GM11168 (cell line): ENCODE data around the gene CCDC138.
"Not testable (repeated sequence)": the region's sequence is repeated elsewhere in the genome, so short reads cannot be mapped to it uniquely, and the experiment has no call there.

Experiments used
- in situ Hi-C: fragments of 300-500 bp; cut with MboI; formaldehyde crosslinking; loops from one replicate; pipeline ENCODE4 v1.12.0; 2022; ENCODE audit warnings: low sequenced_read_pairs; ENCODE audit not compliant: unreplicated experiment

Gene CCDC138, protein sequence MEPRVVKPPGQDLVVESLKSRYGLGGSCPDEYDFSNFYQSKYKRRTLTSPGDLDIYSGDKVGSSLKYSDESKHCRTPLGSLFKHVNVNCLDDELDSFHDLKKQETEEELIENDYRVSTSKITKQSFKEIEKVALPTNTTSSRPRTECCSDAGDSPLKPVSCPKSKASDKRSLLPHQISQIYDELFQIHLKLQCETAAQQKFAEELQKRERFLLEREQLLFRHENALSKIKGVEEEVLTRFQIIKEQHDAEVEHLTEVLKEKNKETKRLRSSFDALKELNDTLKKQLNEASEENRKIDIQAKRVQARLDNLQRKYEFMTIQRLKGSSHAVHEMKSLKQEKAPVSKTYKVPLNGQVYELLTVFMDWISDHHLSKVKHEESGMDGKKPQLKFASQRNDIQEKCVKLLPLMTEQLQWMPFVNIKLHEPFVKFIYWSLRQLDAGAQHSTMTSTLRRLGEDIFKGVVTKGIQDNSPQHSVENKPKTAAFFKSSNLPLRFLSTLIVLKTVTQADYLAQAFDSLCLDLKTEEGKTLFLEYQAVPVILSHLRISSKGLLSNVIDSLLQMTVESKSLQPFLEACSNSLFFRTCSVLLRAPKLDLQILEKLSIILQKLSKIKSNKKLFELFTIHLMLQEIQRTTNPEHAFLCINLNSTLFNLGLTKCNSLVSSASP

DNA sequence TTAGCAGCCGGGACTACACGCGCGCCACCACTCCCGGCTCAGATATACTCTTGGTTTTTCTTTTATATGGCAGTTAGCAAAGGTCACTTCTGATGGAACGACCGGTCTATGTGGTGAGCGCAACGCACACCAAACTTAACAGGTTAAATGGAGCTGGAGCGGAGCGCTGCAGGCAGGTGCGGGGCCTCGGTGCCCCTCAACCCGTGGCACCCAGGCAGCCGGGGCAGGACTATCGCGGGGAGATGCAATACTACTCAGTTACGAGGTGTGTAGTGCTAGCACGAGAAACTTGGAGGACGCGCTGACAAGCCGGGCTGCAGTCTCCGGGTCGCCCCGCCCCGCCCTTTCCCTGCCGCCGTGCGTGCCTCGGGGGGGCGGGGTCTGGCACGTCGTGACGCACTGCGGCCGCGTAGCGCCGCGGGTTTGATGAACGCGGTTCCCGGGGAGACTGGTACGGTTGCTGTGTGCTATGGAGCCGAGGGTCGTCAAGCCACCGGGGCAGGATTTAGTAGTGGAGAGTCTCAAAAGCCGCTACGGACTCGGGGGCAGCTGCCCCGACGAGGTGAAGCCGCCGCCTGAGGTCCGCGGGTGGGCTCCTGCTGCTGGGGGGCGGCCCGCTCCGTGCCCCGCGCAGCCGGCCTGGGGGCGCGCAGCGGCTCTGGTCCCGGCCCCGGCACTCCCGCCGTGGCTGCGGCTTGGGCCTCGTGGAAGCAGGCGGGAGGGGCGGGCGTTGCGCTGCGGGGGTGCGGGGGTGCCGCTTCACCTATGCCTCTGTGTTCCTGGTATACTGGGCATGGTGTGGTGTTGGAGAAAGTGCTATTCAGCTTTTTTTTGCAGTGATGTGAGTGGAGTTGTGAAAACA lies at the start of gene CCDC138:
TSS of gene CCDC138 (plus strand) at position 418 of the 862 bp plus-strand sequence. CDS start at position 470, 52 bp downstream.
- in situ Hi-C loops: no loop called here

DNA sequence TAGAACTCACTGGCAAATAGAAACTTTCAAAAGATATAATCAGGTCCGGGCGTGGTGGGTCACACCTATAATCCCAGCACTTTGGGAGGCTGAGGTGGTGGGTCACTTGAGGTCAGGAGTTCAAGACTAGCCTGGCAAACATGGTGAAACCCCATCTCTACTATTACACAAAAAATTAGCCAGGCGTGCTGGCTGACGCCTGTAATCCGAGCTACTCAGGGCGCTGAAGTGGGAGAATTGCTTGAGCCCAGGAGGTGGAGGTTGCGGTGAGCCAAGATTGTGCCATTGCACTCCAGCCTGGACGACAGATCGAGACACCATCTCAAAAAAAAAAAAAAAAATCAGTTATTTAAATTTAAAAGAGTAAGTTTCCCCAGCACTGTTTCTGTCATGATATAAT lies 28.6 kb upstream of the CCDC138 start:
- in situ Hi-C loops: not testable (repeated sequence)

DNA sequence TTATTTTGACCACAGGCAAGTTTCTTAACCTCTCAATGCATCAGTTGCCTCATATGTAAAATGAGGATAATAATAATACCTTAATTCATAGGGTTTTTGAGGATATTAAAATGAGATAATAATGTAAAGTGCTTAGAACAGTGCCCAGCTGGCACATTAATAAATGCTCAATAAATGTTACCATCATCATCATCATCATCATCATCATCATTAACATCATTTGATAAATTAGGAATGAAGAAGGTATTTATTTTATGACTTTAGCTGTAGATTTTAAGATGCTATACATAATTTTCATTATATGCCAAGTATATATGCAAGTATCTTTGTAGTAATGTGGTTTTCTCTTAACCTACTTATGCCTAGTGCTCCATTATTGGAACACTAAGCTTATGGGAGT lies 24.0 kb upstream of the CCDC138 start:
- in situ Hi-C loops: not testable (repeated sequence)

DNA sequence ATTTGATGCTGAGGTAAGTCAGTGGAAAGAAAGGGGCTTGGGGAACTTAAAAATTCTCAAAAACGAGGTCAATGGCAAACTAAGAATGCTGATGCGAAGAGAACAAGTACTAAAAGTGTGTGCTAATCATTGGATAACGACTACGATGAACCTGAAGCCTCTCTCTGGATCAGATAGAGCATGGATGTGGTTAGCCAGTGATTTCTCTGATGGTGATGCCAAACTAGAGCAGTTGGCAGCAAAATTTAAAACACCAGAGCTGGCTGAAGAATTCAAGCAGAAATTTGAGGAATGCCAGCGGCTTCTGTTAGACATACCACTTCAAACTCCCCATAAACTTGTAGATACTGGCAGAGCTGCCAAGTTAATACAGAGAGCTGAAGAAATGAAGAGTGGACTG lies 19.9 kb upstream of the CCDC138 start:
- in situ Hi-C loops: not testable (repeated sequence)

DNA sequence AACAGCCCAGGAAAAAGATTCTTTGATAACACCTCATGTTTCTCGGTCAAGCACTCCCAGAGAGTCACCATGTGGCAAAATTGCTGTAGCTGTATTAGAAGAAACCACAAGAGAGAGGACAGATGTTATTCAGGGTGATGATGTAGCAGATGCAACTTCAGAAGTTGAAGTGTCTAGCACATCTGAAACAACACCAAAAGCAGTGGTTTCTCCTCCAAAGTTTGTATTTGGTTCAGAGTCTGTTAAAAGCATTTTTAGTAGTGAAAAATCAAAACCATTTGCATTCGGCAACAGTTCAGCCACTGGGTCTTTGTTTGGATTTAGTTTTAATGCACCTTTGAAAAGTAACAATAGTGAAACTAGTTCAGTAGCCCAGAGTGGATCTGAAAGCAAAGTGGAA lies 18.7 kb upstream of the CCDC138 start:
- in situ Hi-C loops: not testable (repeated sequence)

DNA sequence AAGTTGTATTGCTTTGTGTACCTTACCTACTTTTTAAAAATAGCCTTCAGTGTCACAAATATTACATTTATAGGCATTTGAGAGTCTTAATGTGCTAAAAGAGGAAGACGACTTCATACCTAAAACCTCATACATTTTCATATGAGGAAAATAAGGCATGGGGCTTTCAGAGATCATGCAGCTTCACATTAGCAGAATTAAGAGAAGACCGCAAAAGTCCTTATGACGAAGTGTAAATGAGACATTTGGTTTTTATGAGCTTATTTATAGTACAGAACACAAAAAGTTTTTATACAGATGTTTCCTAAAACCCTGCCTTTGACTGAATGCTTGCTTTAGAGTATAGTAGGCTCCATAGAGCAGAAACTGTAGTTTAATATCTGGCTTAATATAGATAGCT lies 10.1 kb upstream of the CCDC138 start:
- in situ Hi-C loops: no loop called here

DNA sequence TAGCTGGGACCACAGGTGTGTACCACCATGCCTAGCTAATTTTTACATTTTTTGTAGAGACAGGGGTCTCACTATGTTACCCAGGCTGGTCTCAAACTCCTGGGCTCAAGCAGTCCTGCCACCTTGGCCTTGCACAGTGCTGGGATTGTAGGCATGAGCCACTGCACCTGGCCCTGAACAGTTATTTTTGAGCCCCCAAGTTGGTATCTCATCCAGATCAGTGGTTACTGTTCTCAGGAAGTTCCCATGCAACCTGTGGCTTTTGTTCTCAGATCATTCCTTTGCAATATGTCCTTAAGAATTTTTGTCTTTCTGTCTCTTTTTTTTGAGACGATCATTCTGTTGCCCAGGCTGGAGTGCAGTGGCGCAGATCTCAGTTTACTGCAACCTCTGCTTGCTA lies 7.7 kb upstream of the CCDC138 start:
- in situ Hi-C loops: no loop called here

DNA sequence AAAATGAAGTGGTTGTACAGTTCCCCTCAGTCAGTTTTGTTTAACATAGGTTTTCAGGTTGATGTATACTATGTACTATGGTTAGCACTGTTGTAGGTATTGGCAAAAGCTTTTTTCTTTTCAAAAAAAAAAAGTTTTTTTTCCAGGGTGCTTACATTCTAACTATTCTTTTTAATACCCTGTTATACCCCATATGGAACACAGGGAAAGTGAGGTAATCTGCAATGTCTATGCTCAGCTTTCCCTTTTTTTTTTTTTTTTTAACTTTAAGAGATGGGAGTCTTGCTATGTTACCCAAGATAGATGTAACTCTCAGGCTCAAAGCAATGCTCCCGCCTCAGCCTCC lies 590 bp upstream of the CCDC138 start:
- in situ Hi-C loops: no loop called here

DNA sequence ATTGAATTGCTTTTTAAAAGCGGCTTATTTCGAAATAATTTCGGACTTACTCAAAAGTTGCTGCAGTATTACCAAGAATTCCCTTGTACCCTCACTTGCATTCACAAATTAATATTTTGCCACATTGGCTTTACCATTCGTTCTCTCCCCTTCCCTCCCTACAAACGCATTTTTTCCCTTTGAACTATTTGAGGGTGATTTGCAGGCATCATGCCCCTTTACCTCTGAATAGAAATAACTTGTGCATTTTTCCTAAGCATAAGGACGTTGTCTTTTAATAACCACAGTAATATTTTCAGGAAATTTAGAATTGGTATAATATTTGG lies 608 bp downstream of the CCDC138 start:
- in situ Hi-C loops: no loop called here

DNA sequence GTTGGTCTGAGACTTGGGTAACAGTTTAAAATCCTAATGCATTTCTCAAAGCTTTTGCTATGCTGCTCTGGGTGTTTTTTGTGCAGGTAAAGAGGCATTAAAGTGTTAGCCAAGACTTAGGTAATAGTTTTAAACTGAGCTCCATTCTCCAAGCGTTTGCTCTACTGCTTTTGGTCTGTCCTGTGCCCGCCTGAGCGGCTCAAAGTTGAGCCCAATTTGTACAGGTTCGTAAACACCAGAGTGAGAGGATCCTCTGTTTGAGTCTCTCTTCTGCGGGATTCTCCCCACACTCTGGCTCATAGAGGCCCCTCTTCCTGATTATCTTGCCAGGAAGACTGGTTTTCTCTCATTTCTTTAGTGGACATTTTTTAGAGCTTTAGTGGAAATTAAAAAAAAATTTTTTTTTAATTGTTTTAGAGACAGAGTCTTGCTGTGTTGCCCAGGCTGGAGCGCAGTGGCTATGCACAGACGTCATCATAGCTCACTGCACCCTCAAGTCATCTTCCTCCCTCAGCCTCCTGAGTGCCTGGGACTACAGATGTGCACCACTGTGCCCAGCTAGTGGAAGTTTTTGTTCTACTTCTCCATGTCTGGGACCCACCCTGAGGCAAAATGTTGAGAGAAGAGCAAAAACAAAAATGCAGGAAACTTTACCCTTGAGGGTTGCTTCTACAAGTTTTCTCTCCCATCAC lies 16.6 kb downstream of the CCDC138 start:
- in situ Hi-C loops: no loop called here

DNA sequence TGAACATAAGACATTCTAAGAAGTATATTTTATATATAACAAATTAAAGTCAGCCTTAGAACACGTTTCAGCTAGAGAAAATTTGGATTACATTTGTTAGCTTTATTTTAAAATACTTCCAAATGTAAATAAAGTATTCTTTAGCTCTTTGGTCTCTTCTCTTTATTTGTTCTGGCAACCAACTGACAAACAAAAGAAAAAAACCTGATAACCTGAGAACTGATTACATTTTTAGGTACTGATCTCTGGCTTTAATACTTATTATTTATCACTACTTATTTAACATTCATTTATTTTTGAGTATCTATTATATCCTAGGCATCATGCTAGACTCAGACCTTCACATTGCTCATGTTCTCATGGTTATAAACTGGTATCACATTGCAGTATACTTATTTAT lies 18.5 kb downstream of the CCDC138 start:
- in situ Hi-C loops: no loop called here

DNA sequence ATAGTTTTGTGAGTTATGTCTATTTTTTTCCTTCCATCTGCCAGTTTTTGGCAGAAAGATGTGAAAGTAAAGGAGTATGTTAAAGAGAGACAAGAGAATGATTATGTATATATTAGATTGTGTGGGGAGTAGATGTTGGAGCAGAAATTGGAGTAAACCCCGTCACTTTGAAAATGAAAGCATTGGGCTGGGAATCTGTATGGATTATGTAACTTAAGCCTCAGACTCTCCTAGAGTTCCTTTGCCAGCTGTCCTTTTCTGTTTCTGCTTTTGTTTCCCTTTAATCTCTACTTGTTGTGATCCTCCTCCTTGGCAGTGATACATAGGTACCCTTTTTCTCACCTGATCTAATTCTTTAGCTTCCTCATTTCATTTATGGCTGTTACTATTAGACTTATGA lies 19.2 kb downstream of the CCDC138 start:
- in situ Hi-C loops: no loop called here

DNA sequence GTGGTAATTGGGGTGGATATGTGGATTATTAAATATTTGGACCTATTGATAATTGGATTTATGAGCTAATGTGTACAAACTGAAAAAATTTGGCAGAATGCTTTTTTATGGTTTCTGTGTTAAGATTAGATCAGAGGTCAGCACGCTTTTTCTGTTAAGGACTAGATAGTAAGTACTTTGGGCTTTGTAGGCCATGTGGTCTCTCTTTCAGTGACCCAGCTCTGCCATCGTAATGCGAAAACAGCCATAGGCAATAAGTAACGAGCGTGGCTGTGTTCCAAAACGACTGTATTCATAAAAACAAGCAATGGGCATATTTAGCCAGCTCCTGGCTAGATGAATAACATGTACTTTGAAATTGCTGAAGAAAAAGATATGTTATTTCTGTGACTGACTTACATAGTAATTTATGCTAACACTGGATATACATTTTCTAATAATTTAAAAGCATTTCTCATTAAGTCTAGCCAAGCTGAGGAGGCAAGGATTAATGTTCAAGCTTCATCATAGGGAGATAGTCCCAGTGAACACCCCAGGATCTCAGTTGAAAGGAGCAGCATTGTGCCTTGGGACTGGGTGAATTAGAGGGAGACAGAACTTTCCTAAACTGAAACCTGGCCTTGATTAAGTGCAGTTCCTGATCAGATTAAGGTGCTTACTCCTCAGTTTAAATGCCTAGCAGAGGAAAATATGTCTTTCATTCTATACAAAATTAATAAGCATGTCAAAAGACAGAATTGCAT lies 20.0 kb downstream of the CCDC138 start:
- in situ Hi-C loops: no loop called here

DNA sequence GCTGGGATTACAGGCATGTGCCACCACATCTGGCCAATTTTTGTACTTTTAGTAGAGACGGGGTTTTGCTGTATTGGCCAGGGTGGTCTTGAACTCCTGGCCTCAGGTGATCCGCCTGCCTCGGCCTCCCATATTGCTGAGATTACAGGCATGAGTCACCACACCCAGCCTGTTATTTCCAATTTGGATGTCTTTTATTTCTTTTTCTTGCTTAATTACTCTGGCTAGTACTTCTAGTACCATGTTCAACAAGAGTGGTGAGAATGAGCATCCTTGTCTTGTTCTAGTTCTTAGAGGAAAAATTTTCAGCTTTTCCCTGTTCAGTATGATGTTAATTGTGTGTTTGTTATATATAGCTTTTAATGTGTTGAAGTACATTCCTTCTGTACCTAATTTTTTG lies 23.4 kb downstream of the CCDC138 start:
- in situ Hi-C loops: no loop called here

DNA sequence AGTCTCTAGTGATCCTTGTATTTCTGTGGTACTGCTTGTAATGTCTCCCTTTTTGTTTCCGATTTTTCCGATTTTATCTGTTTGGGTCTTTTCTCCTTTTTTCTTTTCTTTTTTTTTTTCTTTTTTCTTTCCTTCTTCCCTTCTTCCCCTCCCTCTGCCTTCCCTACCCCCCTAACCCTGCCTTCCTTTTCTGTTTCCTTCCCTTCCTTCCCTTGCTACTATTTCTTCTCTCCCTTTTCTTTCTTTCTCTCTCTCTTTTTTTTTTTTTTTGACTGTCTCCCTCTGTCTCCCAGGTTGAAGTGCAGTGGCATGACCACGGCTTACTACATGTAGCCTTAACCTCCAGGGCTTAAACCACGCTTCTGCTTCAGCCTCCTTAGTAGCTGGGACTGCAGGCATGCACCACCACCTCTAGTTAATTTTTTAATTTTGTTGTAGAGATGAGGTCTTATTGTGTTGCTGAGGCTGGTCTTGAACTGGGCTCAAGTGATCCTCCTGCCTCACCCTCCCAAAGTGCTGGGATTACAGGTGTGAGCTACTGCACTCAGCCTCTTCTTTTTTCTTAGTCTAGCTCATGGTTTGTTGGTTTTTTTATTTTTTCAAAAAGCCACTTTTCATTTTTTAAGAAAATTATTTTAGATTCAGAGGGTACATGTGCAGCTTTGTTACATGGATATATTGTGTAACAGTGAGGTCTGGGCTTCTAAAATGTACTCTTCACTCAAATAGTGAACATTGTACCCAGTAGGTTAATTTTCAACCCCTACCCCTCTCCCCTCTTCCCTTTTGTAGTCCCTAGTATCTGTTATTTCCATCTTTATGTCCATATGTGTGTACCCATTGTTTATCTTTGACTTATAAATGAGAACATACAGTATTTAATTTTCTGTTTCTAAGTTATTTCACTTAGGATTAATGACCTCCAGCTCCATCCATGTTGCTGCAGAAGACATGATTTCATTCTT lies 24.7 kb downstream of the CCDC138 start:
- in situ Hi-C loops: no loop called here

DNA sequence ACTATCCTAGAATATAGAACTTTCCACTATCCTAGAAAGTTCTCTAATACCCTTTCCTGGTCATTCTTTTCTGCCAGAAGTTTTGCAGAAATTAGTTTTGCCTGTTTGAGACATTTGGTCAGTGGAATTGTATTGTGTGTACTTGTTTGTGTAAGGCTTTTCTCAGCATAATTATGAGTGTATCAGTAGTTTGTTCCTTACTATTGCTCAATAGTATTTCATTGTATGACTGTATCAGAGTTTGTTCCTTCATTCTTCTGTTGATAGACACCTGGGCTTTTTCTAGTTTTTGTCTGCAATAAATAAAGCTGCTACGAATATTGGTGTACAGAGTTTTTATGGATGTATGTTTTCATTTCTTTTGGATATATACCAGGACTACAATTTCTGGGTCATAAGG lies 27.2 kb downstream of the CCDC138 start:
- in situ Hi-C loops: no loop called here

DNA sequence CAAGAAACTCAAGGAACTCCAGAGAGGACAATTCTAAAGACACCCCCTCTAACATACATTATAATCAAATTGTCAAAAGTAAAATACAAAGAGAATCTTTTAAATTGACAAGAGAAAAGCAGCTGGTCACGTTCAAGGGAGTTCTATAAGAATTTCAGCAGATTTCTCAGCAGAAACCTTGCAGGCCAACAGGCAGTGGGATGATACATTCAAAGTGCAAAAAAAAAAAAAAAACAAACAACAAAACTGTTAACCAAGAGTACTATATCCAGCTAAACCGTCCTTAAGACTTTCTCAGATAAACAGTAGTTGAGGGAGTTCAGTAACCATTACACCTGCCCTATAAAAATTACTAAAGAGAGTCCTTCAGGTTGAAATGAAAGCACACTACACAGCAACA lies 33.9 kb downstream of the CCDC138 start:
- in situ Hi-C loops: no loop called here

DNA sequence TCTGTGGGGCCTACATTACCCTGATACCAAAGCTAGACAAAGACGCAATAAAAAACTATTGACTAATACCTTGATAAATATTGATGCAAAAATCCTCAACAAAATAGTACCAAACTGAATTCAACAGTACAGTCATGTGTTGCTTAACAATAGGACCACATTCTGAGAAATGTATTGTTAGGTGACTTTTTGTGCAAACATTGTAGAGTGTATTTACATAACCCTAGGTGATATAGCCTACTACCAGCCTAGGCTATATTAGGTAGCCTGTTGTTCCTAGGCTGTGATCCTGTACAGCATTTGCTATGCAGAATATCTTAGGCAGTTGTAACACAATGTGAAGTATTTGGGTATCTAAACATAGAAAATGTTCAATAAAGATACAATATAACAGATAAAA lies 36.7 kb downstream of the CCDC138 start:
- in situ Hi-C loops: no loop called here
